Astrocyte of the hippocampus (primary cell): ENCODE data around the gene LHX5.

Experiments
- DNase-seq: peaks from one replicate; pipeline ENCODE4 v3.0.0; 2011; ENCODE audit warnings: low read depth, low spot score

LHX5 gene

DNA sequence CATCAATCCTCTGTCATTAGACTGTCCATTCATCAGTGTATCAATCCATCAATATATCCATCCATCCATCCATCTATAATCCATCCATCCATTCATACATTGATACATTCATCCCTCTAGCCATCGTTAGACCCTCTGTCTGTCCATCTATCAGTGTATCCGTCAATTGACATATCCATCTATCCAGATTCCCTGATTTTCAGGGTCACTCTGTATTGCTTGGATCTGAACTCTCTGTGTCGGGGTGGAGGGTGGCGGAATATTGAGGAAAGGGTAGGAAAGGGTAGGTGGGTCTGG is 32.4 kb downstream of the LHX5 start:
- no peak for DNase-seq

DNA sequence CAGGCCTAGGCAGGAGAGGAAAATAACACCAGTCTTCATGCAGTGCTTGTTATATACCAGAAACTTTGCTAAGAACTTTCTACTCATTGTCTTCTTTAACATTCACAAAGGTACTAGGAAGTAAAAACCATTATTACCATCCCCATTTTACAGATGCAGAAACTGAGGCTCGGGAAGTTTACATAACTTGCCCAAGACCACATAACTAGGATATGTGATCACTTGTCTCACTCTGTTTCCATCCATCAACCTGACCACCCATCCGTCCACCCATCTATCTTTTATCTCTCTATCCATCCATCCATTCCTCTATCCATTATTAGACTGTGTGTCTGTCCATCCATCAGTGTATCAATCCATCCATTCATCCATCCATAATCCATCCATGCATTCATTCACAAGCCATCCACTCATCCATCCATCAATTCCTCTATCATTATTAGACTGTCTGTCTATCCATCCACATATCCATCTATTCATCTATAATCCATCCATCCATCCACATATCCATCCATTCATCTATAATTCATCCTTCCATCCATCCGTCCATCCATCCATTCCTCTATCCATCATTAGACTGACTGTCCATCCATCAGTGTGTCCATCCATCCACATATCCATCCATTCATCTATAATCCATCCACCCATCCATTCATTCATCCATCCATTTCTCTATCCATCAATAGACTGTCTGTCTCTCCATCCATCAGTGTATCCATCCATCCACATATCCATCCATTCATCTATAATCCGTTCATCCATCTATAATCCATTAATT is 33.0 kb downstream of the LHX5 start:
- DNase-seq: no peak

DNA sequence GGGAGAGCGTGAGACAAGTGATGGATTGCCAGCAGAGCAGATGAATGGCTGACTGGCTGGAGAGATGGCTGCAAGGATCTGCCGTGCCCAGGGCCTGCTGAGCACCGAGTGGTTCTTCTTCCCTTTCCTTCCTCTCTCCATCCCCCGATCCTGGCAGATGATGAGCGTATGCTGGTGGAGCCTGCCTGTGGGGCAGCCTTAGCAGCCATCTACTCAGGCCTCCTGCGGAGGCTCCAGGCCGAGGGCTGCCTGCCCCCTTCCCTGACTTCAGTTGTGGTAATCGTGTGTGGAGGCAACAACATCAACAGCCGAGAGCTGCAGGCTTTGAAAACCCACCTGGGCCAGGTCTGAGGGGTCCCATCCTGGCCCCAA is 34.0 kb downstream of the LHX5 start:
- DNase-seq: no peak

DNA sequence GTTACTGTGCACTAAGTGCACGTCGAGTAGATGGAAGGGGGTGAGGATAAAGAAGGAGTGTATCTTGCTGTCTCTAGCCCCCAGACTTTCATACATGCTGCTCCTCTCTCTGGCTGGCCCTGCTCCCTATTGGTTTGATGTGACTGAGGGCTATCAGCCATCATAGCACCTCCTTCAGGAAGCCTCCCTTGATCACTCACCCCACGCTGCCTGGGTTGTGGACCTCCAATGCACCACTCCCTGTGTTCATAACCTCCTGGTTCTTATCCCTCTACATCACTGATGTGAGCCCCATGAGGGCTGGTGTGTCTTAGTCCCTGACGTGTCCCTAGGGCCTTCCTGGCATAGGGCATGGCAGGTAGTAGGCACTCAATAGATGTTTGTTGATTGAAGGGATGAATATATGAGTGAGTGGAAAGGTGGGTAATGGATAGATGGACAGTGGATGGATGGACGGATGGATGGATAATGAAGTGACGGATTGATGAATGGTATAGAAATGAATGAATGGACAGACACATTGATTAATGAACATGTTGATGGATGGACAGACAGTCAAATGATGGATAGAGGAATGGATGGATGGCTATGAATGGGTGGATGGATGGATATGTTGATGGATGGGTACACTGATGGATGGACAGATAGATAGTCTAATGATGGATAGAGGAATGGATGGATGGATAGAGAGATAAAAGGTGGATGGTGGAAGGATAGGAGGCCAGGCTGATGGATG is 34.5 kb downstream of the LHX5 start:
- DNase-seq: no peak

DNA sequence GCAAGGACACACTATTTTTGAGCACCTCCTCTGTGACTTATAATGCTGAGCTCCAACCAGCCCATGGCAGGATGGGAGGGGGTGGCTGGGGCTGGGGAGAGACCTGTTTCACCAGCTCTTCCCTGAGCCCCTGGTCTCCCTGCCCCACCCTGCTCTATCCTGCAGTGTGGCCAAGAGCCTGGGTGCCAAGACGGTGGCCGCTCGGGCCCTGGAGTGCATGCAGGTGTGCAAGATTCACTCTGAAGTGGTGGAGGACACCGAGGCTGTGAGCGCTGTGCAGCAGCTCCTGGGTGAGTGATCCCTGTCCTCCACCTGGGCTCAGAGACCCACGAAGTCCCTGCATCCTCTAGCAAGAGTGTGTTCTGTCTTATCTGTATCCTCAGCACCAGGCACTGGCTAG is 35.1 kb downstream of the LHX5 start:
- DNase-seq: no peak

DNA sequence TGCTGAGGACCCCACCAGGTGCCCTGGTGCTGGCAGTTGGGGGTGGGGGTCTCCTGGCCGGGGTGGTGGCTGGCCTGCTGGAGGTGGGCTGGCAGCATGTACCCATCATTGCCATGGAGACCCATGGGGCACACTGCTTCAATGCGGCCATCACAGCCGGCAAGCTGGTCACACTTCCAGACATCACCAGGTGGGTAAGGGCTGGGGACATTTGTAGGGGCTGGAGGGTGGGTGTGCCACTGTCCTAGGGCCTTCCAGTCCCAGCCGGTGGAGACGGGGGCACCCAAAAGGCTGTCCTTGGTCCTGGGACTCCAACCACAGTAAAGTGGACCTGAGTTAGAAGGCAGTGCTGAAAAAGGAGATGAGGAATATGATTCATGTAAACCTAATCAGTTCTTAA is 36.3 kb downstream of the LHX5 start:
- DNase-seq: no peak

DNA sequence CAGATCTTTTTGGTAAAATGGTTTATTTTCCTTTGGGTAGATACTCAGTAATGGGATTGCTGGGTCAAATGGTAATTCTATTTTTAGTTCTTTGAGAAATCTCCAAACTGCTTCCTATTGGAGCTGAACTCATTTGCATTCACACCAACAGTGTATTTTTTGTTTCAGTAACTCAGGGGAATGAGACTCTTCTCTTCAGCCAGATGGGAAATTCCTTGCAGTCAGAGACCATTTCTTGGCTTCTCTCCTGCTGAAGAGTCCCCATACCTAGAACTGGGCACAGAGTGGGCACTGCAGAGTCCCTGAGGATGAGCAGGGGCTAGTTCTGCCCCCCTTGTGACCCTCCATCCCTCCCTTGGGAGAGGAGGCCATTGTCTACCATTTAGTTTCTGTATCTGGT is 38.7 kb downstream of the LHX5 start:
- peak; percentile 50 for DNase-seq

DNA sequence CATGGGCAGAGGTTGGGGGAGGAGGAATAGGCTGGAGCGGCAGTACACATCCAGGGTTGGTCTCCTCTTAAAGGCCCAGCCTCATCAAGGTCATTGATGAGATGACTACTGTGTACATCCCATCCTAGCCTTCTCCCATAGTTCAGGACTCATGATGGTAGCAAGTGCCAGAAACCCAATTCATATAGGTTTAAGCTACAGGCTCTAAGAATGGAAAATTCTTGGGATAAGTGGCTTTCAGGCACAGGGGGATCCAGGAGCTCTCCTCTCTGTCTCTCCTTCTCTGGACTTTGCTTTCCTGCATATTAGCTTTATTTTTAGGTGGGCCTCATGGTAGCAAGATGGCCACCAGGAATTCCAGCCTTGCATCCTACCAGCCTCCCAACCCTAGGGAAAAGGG is 43.2 kb downstream of the LHX5 start:
- DNase-seq: no peak

DNA sequence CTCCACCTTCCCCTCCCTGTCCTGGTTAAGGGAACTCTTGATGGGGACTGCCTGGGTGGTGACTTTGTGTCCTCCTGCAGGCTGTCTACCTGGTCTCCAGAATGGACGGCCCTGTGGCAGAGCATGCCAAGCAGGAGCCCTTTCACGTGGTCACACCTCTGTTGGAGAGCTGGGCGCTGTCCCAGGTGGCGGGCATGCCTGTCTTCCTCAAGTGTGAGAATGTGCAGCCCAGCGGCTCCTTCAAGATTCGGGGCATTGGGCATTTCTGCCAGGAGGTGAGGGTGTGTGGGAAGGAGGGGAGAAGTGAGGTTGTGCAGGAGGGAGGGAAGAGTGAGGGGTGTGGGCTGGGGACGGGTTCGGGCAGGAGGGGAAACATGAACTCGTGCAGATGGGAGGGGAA is 43.8 kb downstream of the LHX5 start:
- no peak for DNase-seq

DNA sequence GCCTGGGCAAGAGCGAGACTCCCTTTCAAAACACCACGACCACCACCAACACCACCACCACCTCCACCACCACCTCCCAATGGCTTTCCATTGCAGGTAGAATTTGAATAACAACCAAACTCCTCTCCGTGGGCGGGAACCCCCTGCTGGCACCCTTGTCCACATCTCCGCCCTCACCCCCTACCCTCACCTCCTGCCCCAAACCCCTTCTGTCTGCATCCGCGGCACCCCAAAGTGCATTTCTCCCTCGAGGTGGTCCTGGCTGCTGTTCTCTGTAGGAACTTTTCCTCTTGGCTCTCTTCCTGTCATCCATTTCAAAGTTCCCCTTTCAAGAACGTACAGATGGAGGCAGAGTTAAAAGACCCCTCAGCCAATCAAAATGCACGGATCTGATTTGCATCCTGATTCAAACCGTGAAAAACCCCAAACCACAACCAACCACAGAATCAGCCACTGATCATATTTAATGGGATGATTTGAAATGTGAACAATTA is 45.7 kb downstream of the LHX5 start:
- DNase-seq: no peak

DNA sequence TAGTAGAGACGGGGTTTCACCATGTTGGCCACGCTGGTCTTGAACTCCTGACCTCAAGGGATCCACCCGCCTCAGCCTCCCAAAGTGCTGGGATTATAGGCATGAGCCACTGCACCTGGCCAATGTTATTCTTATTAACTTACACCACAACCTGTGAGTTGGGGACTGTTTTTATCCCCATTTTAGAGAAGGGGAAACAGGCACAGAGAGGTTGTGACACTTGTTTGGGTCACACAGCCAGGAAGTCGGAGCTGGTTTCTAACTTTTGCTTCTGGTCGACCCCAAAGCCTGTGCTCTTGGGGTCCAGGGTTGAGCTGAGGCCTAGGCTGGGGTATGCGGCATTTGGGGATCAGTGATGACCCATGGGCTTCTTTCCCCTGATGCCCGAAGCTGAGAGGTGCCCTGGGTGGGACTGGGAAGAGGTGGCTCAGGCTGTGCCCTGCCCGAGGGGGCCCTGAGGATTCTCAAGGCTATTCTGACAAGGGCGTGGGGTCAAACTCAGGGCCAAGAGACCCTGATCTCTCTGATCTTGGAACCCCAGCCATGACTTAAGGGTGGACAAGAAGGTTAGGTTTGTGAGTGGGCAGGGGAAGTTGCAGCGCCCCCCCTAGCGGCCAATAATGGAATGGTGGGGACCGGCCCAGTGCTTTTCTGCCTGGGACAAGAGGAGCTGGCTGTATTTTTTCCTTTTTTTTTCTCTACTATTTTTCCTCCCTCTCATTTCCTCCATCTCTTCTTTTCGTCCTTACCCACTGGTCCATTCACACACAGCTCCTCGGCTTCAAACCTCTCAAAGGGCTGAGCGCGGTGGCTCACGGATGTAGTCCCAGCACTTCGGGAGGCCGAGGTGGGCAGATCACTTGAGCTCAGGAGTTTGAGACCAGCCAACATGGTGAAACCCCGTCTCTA is 46.5 kb downstream of the LHX5 start:
- peak; percentile 73 for DNase-seq

DNA sequence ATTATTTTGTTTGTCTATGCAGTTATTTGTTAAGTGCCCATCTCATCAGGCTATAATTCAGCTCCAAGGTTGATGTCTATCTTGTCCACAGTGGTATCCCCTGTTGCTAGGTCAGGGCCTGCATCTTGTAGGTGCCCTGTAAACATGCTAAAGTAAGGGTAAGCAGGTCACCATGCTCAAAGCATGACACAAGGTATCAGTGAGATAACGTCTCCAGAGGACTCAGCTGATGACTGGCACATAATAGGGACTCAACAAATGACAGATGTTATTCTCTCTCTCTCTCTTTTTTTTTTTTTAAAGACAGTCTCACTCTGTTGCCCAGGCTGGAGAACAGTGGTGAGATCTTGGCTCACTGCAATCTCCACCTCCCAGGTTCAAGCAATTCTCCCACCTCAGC is 47.2 kb downstream of the LHX5 start:
- no peak for DNase-seq

DNA sequence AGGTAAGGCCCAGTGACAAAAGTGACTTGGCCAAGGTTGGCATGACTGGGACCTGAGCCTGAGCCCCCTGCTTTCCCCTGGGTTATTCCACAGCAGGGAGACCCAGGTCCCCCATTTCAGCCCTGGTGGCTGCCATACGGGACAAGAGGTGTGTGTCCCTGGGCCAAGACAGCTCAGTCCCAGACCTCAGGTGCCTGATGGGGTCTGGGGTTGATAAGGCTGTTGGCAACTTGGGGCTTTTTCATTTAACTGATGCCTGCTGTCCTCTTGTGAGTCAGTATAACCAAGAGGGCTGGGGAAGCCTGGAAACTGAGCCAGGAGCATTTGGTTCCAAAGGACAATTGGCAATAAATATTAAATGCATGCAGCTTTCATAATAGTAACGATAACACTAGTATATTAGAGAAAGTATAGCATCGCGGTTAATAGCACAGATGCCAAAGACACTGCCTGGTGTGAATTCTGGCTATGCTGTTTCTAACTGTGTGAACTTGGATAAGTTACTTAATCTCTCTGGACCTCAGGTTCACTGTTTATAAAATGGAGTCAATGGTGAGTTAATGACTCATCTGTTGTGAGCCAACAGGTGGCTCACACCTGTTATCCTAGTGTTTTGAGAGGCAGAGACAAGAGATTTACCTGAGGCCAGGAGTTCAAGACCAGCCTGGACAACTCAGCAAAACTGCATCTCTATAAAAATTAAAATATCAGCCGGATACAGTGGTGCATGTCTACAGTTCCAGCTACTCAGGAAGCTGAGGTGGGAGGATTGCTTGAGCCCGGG is 48.6 kb downstream of the LHX5 start:
- no peak for DNase-seq

DNA sequence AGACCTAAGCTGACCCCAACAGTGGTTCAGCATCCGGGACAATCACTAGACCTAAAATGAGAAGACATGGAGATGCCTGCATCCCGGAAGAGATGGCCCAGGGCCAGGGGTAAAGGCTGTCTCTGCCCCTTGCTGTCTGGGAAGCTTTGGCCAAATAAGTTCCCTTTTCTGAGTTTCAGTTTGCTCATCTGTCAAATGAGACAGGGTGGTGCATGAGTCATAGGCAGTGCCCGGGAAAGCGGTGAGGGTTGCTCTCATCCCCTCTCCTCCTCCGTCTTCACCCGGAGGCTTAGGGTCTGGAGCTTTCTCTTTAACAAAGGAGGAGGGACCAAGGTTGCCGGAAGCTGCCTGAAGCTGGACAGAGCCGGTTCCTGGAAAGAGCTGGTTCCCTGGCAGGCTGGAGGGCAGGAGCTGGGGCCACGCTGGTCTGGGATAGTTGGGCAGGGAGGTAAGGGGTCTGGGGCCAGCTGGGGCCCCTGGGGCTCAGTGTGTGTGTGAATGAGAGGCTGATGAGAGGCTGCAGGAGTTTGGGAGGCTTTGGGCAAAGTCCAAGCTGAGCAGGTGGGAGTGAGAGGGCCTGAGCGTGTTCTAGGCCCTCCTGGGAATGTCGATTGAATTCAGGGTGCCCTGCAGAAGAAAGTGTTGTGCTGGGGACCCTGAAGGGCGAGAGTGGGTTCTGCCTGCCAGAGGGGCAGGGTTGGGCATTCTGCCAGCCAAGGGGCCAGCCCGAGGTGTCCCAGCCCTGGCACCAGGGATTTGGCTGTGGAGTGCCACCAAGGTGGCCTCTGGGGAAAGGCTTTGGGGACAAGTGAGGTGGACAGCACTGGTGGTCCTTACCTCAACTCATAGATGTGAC is 49.4 kb downstream of the LHX5 start, which contains the start of gene SDSL:
TSS of gene SDSL (plus strand) at position 351 of the 856 bp plus-strand sequence. CDS start 5,603 bp downstream, outside the sequence.
- DNase-seq: peak; percentile 89

DNA sequence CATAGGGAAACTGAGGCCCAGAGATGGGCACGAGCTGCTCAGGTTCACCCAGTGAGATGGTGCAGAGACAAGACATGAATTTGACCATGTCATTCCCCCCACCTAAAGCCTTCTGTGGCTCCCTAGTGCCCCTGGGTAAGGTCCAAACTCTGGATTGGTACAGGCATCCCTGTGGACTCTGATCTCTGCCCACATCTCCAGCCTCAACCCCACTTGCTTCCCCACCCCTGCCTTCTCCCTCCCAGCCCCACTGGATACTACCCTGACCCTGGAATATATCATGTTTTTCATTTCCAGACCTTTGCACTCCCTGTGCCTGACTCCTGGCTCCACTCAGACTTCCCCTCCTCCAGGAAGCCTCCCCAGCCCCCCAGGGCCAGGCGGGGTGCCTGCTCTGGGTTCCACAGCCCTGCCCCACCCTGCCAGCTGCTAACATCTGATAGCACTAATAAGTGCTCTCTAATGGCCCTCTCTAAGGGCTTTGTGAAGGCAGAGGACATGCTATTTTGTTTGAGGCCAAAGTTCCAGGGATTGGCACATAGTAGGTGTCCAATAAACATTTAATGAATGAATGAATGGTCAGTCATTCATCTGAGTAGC is 50.6 kb downstream of the LHX5 start:
- DNase-seq: no peak

DNA sequence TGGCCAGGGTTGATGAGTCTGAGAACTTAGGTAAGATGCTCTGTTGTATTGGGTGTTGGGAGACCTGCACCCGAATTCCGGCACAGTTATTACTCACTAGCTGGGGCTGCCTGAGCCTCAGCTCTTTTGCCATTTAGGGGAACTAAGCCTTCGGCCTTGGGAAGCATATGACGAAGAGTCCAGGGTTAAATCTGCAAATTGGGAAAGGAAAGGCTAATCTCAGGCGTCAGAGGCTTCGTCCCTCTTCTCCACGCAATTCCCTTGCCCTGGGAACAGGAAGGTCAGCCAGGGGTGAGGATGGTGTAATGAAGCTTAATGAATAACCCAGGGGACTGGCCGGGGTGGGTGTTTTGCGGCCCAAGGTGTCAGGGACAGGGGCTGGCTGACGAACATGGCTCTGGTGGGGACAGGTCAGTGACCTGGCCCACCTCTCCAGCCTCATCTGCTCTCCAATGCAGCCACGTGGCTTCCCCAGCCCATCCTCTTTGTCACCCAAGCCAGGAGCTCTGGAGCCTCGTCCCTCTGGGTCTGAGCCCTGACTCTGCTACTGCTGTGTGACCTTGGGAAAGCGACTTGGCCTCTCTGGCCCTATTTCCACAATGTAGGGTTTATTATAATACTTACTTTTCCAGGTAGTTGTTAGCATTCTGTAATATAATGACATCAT is 53.3 kb downstream of the LHX5 start:
- DNase-seq: no peak

DNA sequence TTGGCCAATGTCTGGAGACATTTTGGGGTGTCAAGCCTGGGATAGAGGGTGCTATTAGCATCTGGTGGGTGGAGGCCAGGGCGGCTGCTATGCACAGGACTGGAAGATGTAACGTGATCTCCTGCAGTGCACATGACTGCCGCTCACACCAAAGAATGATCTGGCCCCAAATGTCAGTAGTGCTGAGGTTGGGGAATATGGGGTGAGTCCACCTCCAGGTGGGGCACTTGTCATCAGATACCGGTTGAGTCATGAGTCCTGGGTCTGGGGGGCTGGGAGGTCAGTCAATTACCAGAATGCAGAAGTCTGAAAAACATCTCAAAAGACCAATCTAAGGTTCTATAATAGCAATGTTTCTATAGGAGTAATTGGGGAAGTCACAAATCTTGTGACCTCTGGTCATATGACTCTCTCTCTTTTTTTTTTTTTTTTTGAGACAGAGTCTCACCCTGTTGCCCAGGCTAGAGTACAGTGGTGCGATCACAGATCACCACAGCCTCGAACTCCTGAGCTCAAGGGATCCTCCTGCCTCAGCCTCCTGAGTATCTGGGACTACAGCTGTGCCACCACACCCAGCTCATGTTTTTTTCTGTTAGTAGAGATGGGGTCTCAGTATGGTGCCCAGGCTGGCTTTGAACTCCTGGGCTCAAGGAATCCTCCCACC is 55.4 kb downstream of the LHX5 start:
- DNase-seq: no peak

DNA sequence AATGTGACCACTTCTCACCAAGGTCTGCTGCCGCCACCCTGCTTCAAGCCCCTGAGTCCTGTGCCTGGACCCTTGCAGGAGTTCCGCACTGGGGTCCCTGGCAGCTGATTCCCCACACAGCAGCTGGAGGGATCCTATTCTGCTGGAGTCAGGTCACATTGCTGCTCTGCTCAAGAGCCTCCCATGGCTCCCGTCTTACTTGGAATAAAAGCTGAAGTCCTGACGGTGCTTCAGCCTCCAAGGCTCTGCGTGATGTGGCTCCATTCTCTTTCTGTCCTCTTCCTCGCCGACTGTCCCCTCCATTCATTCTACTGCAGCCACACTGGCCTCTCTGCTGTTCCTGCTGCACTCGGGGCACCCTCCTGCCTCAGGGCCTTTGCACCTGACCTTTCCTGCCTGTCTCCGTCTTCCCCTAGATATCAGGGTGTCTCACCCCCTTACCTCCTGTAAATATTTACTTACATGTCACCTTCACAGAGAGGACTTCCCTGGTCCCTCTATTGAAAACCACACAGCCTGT is 57.1 kb downstream of the LHX5 start:
- DNase-seq: no peak

DNA sequence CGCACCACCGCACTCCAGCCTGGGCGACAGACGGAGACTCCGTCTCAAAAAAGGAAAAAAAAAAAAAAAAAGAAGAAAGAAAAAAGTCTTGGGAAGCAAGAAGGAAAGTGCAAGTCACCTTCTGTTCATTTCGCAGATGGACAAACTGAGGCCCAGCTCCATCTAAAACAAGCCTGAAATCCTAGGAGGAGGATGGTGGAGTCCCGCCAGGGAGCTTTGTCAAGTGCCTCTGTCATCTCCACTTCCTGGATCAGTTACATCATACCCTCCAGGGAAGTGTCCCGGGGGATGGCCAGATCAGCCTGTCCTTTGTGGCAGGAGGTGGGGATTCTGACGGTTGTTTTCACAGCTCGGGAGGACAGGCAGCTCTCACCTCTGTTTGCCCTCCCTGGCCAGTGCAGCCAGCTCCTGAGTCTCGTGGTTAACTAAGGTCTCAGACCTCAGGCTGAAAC is 58.2 kb downstream of the LHX5 start:
- no peak for DNase-seq
